ENCODE results near the gene U2AF1L4. TPM values are rescaled to one million over a fixed set of nuclear protein-coding genes. Genes with fewer than 3 reads are reported as not detected.

Gene U2AF1L4
- total RNA-seq, 4 donors from 2014 or later: 14.8 to 30.5 (median 19.7) TPM

DNA sequence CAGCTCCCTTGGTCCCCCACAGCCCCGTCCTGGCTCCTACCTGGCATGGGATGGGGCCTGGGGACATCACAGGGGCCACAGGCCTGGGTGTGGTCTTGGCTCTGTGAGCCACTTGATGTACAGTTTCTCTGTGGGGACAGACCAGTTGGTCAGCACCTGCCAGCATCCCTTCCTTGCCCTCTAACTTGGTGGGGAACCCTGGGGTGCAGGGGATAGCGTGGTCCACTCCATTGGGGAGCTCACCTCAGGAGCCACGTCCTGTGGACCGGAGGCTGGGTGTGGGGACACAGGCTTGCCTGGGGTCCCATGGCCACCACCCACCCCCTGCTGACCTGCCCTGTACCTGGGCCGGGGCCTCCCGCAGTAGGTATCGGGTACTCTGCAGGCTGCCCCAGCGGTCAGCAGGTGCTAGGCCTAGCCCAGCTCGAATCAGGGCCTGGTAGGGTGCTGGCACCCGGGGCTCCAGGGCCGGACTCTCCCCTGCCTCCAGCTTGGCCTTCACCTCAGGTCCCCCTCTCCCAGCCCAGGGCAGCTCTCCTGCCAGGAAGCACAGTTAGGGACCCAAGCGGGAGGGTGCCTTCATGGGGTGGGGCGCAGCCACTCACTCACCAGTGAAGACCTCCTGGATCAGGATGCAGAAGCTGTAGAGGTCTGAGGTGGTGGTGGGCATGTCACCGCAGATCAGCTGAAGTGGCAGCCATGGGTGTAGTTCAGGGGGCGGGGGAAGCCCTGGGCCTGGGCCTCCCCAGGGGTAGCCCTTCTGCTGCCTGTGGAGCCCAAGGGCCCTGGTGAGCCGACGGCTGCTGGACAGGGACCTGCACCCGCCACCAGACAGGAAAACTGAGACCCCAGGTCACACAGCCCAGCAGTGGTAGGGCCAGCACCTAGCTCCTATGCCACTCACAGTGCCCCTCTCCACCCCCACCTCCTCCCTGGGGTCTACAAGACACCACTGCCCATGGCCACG is 45.0 kb upstream of the U2AF1L4 start:
- TF ChIP-seq, protein P1, sequence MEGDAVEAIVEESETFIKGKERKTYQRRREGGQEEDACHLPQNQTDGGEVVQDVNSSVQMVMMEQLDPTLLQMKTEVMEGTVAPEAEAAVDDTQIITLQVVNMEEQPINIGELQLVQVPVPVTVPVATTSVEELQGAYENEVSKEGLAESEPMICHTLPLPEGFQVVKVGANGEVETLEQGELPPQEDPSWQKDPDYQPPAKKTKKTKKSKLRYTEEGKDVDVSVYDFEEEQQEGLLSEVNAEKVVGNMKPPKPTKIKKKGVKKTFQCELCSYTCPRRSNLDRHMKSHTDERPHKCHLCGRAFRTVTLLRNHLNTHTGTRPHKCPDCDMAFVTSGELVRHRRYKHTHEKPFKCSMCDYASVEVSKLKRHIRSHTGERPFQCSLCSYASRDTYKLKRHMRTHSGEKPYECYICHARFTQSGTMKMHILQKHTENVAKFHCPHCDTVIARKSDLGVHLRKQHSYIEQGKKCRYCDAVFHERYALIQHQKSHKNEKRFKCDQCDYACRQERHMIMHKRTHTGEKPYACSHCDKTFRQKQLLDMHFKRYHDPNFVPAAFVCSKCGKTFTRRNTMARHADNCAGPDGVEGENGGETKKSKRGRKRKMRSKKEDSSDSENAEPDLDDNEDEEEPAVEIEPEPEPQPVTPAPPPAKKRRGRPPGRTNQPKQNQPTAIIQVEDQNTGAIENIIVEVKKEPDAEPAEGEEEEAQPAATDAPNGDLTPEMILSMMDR (IDR thresholded peaks at IDR 0.05; ENCODE audit: low read depth): no peak

DNA sequence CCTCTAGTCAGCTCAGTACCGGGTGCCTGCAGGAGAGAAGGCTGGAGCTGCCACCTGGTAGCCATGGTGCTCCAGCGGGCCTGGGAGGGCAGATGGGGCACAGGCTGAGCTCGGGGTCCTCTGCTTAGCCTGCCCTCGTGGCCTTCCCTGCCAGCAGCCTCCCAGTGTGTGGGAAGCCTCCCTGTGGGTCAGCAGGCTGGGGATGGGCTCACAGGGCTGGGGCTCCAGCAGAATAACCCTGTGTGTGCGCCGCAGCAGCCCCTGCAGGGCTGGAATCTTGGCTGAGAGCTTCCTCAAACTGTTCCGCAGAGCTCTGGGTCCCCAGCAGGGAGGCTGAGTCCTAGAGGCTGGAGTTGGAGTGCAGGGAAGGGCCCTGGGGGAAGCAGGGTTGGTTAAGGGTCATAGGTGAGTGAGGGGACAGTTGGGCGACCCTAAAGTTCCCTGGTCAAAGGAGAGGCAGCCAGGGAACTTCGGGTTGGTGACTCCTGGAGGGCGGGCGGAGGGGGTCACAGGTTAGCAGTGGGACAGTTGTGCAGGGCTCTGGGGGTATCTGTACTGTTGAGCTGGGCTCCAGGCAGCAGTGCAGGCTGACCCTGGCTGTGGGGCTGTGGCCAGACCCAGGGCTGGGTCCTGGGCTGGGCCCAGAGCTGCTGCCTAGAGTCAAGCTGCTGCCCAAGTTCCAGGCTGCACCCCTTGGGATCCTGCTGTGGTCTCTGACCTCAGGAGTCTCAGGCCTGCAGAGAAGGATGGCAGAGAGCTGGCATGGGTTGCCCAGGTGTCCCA is 44.2 kb upstream of the U2AF1L4 start:
- TF ChIP-seq, protein P1 (IDR thresholded peaks at IDR 0.05; ENCODE audit: low read depth): no peak

- TF ChIP-seq, protein P1 (IDR thresholded peaks at IDR 0.05; ENCODE audit: low read depth): no peak
These were observed 43.2 kb upstream of the U2AF1L4 start for GRCh38 chr19:35788205-35788960.

- TF ChIP-seq, protein P1 (IDR thresholded peaks at IDR 0.05; ENCODE audit: low read depth): no peak
These were observed 42.1 kb upstream of the U2AF1L4 start for GRCh38 chr19:35787227-35787799.

DNA sequence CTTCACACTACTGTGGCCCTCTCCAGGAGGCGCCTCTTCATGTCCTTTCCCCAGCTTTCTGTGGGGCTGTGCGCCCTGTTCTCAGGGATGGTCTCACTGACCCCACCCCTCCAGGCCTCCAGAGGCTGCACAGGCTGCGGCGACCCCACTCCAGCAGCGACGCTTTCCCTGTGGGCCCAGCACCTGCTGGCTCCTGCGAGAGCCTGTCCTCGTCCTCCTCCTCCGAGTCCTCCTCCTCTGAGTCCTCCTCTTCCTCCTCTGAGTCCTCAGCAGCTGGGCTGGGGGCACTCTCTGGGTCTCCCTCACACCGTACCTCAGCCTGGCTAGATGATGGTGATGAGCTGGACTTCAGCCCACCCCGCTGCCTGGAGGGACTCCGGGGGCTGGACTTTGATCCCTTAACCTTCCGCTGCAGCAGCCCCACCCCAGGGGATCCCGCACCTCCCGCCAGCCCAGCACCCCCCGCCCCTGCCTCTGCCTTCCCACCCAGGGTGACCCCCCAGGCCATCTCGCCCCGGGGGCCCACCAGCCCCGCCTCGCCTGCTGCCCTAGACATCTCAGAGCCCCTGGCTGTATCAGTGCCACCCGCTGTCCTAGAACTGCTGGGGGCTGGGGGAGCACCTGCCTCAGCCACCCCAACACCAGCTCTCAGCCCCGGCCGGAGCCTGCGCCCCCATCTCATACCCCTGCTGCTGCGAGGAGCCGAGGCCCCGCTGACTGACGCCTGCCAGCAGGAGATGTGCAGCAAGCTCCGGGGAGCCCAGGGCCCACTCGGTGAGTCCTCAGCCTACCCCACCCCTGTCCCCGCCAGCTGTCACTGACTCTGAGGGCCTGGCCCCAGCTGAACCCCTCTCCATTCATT is 41.3 kb upstream of the U2AF1L4 start:
- TF ChIP-seq, protein P1 (IDR thresholded peaks at IDR 0.05; ENCODE audit: low read depth): no peak

DNA sequence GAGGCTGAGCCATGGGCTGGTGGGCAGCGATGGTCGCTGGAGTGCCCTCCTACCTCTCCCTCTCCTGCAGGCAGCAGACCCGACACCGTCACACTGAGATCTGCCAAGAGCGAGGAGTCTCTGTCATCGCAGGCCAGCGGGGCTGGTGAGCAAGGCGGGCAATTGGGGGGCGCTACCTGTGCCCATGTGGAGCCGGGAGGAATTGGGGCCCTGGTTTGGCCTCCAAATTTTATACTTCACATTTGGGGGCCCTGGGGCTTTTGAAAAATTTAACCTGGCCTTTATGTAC is 40.1 kb upstream of the U2AF1L4 start:
- TF ChIP-seq, protein P1 (IDR thresholded peaks at IDR 0.05; ENCODE audit: low read depth): no peak
